Lower leg skin (tissue), 4 donors: ENCODE data around the gene MPST. TPM values are rescaled to one million over a fixed set of nuclear protein-coding genes. Genes with fewer than 3 reads are reported as not detected.

Experiments
- DNase-seq, 2 donors: peaks; one replicate each; pipeline ENCODE4 v3.0.0-alpha.2; 2019; ENCODE audit warnings: low spot score in 2 of 2
- H3K4me3 ChIP-seq: fragments of 200-600 bp; sonication (generic); 2 replicates; pipeline ENCODE4 v1.5.1; 2017; ENCODE audit warnings: mild to moderate bottlenecking, low read depth; ENCODE audit not compliant: poor library complexity, severe bottlenecking
- POLR2A ChIP-seq, 2 donors: fragments of 450-650 bp; IDR thresholded peaks; one replicate each; pipeline ENCODE4 v1.6.1; 2016 to 2017; ENCODE audit warnings: antibody characterized with exemption in 2 of 2, mild to moderate bottlenecking in 1 of 2, moderate library complexity in 1 of 2
- WGBS, 2 donors: methylation state at CpG; one replicate each; pipeline ENCODE4 v1.1.5; 2018; 5-methylcytosine and 5-hydroxymethylcytosine counted together
- intact Hi-C: fragments of 100-400 bp; cut with DNase I; formaldehyde crosslinking; loops from one replicate; pipeline ENCODE4 v1.15.0; 2023; ENCODE audit warnings: low total_unique reads
- total RNA-seq, 4 donors: library from RNA; depleted of rRNA; stranded (reverse); fragments of >200 nt; gene quantifications; one replicate each; pipeline ENCODE4 v1.1.0, GENCODE V29; 2016
- TF ChIP-seq, protein P1 (sequence below), 3 donors: fragments of 450-650 bp; IDR thresholded peaks; one replicate each; pipeline ENCODE4 v1.5.1; 2016; ENCODE audit warnings: antibody characterized with exemption in 3 of 3, mild to moderate bottlenecking in 3 of 3, moderate library complexity in 2 of 3

MPST gene
- total RNA-seq, 4 donors from 2014 or later = 225 to 336 (median 276) TPM

GRCh38 chr22:37032535-37033460 lies 13.3 kb downstream of the MPST start:
- peak in 1 of 2 donors; percentile 59 for DNase-seq
- no peak for TF ChIP-seq POLR2A (IDR thresholded peaks at IDR 0.05)
- TF ChIP-seq, protein P1, sequence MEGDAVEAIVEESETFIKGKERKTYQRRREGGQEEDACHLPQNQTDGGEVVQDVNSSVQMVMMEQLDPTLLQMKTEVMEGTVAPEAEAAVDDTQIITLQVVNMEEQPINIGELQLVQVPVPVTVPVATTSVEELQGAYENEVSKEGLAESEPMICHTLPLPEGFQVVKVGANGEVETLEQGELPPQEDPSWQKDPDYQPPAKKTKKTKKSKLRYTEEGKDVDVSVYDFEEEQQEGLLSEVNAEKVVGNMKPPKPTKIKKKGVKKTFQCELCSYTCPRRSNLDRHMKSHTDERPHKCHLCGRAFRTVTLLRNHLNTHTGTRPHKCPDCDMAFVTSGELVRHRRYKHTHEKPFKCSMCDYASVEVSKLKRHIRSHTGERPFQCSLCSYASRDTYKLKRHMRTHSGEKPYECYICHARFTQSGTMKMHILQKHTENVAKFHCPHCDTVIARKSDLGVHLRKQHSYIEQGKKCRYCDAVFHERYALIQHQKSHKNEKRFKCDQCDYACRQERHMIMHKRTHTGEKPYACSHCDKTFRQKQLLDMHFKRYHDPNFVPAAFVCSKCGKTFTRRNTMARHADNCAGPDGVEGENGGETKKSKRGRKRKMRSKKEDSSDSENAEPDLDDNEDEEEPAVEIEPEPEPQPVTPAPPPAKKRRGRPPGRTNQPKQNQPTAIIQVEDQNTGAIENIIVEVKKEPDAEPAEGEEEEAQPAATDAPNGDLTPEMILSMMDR (IDR thresholded peaks at IDR 0.05) = no peak
- no peak overlapping the region for H3K4me3 ChIP-seq
- 40 to 51% methylated on average over 18 of the region's 18 CpGs for WGBS, 2 donors
- intact Hi-C loops = no loop called here

DNA sequence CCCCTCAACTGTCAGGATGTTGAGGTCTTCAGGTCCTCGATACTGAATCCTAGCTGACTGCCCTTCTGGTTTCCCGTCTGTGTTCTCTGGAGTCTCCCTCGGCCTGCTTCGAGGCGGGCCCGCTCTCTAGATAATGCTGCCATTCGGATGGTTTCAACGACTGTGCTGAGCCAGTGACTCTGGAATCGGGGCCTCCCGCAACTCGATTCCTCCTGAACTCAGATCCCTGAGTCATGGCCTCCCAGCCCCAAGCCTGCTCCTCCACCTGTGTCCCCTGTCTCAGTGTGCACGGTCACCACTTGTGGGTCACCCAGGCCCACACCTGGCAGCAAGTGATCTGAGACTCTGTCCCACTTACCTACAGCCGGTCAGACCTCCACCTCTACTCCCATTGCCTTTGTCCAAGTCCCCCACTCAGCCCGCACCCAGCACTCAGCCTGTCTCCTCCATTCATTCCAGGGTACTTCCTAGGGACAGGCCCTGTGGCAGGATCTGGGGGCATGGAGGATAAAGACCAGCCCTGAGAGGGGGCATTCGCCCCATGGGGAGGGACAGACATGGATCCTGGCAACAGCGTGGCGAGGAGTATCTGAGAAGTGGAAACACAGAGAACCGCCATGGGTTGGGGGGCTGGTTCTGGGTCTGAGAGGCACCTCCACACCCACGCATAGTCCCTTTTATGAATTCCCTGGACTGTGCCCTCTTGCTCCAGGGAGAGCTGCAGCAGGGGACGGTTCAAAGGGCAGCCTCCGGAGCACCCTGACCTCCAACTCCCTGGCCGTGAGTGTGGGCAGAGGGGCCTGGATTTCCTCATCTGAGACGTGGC lies 14.3 kb downstream of the MPST start:
- H3K4me3 ChIP-seq = no peak overlapping the region
- intact Hi-C loops = no loop called here
- DNase-seq = no peak
- TF ChIP-seq, protein P1 (IDR thresholded peaks at IDR 0.05) = no peak
- TF ChIP-seq POLR2A (IDR thresholded peaks at IDR 0.05) = no peak
- 89 to 93% methylated on average over 23 of the region's 23 CpGs for WGBS, 2 donors

DNA sequence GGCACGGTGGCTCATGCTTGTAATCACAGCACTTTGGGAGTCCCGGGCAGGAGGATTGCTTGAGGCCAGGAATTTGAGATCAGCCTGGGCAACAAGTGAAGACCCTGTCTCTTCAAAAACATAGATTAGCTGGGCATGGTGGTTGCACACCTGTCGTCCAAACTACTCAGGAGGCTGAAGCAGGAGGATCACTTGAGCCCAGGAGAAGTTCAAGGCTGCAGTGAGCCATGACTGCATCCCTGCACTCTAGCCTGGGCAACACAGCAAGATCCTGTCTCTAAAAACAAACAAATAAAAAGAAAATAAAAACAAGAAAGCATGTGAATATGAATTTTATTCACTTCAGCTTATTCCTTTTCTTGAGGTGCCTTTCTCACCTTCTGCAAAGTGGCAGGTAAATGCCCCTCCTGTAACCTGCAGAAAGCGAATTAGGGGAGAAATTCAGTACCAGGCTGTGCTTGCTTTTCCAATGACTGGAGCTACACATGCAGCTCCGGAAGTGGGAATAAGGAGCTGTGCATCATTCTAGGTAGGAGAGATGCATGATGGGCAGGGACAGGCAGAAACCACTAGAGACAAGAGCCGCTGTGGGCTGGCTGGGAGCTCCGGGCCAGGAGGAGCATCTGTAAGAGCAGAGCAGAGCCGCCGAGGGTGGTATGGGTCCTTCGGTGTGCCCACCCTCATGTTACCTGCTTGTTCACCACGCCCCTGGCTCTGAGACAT lies 17.3 kb downstream of the MPST start:
- intact Hi-C loops = no loop called here
- TF ChIP-seq, protein P1 (IDR thresholded peaks at IDR 0.05) = no peak
- no peak for TF ChIP-seq POLR2A (IDR thresholded peaks at IDR 0.05)
- no peak overlapping the region for H3K4me3 ChIP-seq
- no peak for DNase-seq
- 79 to 81% methylated on average over 11 of the region's 11 CpGs for WGBS, 2 donors

- H3K4me3 ChIP-seq = no peak overlapping the region
- TF ChIP-seq POLR2A (IDR thresholded peaks at IDR 0.05) = no peak
- TF ChIP-seq, protein P1 (IDR thresholded peaks at IDR 0.05) = no peak
- intact Hi-C loops = no loop called here
- DNase-seq = no peak
- WGBS, 2 donors = 62 to 66% methylated on average over 14 of the region's 14 CpGs
Measured at GRCh38 chr22:37037669-37038068, 18.1 kb downstream of the MPST start.

DNA sequence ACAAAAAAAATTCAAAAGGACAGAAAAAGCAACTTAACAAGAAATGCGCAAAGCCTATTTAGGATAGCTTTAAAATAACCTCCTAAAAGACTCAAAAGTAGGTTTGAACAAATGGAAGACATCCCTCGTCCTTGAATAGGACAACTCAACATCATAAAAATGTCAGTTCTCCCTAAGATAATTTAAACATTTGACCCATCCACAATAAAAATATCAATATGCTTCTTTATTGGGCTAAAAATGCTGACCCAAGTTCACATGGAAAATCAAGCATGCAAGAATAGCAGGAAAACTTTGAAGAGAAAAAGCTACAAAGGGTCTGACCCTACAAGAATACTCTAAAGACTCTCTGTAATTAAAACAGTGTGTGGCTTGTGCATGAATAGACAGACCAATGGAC lies 19.9 kb downstream of the MPST start:
- TF ChIP-seq POLR2A (IDR thresholded peaks at IDR 0.05) = no peak
- no peak for DNase-seq
- H3K4me3 ChIP-seq = no peak overlapping the region
- intact Hi-C loops = no loop called here
- 80 to 82% methylated on average over 2 of the region's 2 CpGs for WGBS, 2 donors
